Neural progenitor cell (in vitro differentiated cells): ENCODE measurements around the gene ZRANB3.

Source experiments
- EZH2phosphoT487 ChIP-seq: fragments of 200-600 bp; sonication (generic); IDR thresholded peaks from 2 replicates; pipeline ENCODE4 v1.6.1; 2017; ENCODE audit warnings: antibody characterized with exemption
- TF ChIP-seq, protein P1 (sequence below): fragments of 200-600 bp; sonication (generic); IDR thresholded peaks from 2 replicates; pipeline ENCODE4 v1.5.1; 2017; ENCODE audit warnings: antibody characterized with exemption, mild to moderate bottlenecking

DNA sequence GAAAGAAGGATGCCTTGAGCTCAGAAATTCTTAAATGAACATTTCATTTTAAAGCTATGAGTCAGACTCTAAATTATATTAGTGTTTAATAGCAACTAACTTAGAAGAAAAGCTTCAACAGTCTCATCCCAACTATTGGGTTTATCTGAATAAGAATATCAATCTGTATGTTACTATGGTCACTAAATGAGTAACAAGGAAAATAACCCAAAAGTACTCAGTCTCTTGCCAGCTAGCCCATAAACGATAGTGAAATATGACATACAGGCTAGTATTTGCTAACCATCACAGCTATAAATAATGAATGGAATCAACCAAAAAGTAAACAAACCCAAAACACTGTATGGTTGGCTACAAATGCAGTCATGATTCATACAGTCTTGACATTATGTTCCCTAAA is 304.1 kb downstream of the ZRANB3 start:
- TF ChIP-seq, protein P1, sequence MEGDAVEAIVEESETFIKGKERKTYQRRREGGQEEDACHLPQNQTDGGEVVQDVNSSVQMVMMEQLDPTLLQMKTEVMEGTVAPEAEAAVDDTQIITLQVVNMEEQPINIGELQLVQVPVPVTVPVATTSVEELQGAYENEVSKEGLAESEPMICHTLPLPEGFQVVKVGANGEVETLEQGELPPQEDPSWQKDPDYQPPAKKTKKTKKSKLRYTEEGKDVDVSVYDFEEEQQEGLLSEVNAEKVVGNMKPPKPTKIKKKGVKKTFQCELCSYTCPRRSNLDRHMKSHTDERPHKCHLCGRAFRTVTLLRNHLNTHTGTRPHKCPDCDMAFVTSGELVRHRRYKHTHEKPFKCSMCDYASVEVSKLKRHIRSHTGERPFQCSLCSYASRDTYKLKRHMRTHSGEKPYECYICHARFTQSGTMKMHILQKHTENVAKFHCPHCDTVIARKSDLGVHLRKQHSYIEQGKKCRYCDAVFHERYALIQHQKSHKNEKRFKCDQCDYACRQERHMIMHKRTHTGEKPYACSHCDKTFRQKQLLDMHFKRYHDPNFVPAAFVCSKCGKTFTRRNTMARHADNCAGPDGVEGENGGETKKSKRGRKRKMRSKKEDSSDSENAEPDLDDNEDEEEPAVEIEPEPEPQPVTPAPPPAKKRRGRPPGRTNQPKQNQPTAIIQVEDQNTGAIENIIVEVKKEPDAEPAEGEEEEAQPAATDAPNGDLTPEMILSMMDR: no peak
- no peak for TF ChIP-seq EZH2phosphoT487
